ENCODE results near the gene SERGEF.

- TF ChIP-seq RXRA (IDR thresholded peaks at IDR 0.05) (no peak), MAX (IDR thresholded peaks at IDR 0.05) (no peak), ZBTB33 (IDR thresholded peaks at IDR 0.05) (no peak), RAD21 (IDR thresholded peaks at IDR 0.05) (no peak), TAF1 (conservative IDR thresholded peaks at IDR 0.05) (no peak), GABPA (IDR thresholded peaks at IDR 0.05 in 1 of 2, conservative IDR thresholded peaks at IDR 0.05 in 1 of 2) (no peak)
- TF ChIP-seq, protein P1, sequence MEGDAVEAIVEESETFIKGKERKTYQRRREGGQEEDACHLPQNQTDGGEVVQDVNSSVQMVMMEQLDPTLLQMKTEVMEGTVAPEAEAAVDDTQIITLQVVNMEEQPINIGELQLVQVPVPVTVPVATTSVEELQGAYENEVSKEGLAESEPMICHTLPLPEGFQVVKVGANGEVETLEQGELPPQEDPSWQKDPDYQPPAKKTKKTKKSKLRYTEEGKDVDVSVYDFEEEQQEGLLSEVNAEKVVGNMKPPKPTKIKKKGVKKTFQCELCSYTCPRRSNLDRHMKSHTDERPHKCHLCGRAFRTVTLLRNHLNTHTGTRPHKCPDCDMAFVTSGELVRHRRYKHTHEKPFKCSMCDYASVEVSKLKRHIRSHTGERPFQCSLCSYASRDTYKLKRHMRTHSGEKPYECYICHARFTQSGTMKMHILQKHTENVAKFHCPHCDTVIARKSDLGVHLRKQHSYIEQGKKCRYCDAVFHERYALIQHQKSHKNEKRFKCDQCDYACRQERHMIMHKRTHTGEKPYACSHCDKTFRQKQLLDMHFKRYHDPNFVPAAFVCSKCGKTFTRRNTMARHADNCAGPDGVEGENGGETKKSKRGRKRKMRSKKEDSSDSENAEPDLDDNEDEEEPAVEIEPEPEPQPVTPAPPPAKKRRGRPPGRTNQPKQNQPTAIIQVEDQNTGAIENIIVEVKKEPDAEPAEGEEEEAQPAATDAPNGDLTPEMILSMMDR (IDR thresholded peaks at IDR 0.05; ENCODE audit: low read depth, low read length, missing input control): no peak
- TF ChIP-seq, protein P2, sequence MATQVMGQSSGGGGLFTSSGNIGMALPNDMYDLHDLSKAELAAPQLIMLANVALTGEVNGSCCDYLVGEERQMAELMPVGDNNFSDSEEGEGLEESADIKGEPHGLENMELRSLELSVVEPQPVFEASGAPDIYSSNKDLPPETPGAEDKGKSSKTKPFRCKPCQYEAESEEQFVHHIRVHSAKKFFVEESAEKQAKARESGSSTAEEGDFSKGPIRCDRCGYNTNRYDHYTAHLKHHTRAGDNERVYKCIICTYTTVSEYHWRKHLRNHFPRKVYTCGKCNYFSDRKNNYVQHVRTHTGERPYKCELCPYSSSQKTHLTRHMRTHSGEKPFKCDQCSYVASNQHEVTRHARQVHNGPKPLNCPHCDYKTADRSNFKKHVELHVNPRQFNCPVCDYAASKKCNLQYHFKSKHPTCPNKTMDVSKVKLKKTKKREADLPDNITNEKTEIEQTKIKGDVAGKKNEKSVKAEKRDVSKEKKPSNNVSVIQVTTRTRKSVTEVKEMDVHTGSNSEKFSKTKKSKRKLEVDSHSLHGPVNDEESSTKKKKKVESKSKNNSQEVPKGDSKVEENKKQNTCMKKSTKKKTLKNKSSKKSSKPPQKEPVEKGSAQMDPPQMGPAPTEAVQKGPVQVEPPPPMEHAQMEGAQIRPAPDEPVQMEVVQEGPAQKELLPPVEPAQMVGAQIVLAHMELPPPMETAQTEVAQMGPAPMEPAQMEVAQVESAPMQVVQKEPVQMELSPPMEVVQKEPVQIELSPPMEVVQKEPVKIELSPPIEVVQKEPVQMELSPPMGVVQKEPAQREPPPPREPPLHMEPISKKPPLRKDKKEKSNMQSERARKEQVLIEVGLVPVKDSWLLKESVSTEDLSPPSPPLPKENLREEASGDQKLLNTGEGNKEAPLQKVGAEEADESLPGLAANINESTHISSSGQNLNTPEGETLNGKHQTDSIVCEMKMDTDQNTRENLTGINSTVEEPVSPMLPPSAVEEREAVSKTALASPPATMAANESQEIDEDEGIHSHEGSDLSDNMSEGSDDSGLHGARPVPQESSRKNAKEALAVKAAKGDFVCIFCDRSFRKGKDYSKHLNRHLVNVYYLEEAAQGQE (IDR thresholded peaks at IDR 0.05): no peak
Measured at GRCh38 chr11:17831883-17832282, 181.0 kb downstream of the SERGEF start.
